Measurements from ENCODE around the gene IFT122.

Gene IFT122

GRCh38 chr3:129415378-129415777, 24.6 kb upstream of the IFT122 start:
- no peak for DNase-seq

GRCh38 chr3:129415830-129416229, 24.2 kb upstream of the IFT122 start:
- no peak for DNase-seq

GRCh38 chr3:129416415-129416814, 23.6 kb upstream of the IFT122 start:
- DNase-seq = no peak

GRCh38 chr3:129417326-129417725, 22.7 kb upstream of the IFT122 start:
- no peak for DNase-seq

- peak; percentile 8 for DNase-seq
These were observed 21.7 kb upstream of the IFT122 start for GRCh38 chr3:129418041-129418973.

GRCh38 chr3:129419476-129419875, 20.5 kb upstream of the IFT122 start:
- no peak for DNase-seq

GRCh38 chr3:129421236-129421883, 18.7 kb upstream of the IFT122 start:
- no peak for DNase-seq

- DNase-seq = no peak
These were observed 17.9 kb upstream of the IFT122 start for GRCh38 chr3:129421988-129422745.

- DNase-seq = no peak
These were observed 17.1 kb upstream of the IFT122 start for GRCh38 chr3:129422897-129423296.

- DNase-seq = no peak
These were observed 15.7 kb upstream of the IFT122 start for GRCh38 chr3:129424185-129424841.

GRCh38 chr3:129425213-129425612, 14.8 kb upstream of the IFT122 start:
- DNase-seq = no peak

- no peak for DNase-seq
These were observed 14.4 kb upstream of the IFT122 start for GRCh38 chr3:129425619-129426018.

GRCh38 chr3:129428007-129428375, 12.0 kb upstream of the IFT122 start:
- DNase-seq = no peak

- peak; percentile 87 for DNase-seq
These were observed 11.5 kb upstream of the IFT122 start, which contains the start of gene EFCAB12 for GRCh38 chr3:129428376-129429079. Gene EFCAB12, minus strand, starts transcription at chr3:129428636. Its CDS starts 148 bp downstream, at chr3:129428488.

- no peak for DNase-seq
These were observed 11.0 kb upstream of the IFT122 start for GRCh38 chr3:129429080-129429451.

GRCh38 chr3:129429602-129430001, 10.4 kb upstream of the IFT122 start:
- no peak for DNase-seq

GRCh38 chr3:129432036-129432435, 8.0 kb upstream of the IFT122 start:
- no peak for DNase-seq

- no peak for DNase-seq
These were observed 7.4 kb upstream of the IFT122 start for GRCh38 chr3:129432671-129433070.

GRCh38 chr3:129433565-129433964, 6.5 kb upstream of the IFT122 start:
- DNase-seq = no peak

- DNase-seq = no peak
These were observed 5.9 kb upstream of the IFT122 start for GRCh38 chr3:129434140-129434539.

GRCh38 chr3:129435367-129435766, 4.7 kb upstream of the IFT122 start:
- no peak for DNase-seq

GRCh38 chr3:129439226-129439816, 703 bp upstream of the IFT122 start:
- DNase-seq = peak; percentile 61

Measured in NCI-H526 treated with DMSO at 0.1 percent for 48 hours (cell line).